B cell (primary cell): ENCODE measurements around the gene WDR35.

Experiments
- CTCF ChIP-seq: fragments of 200-600 bp; IDR thresholded peaks from one replicate; pipeline ENCODE4 v1.8.0; 2022; ENCODE audit warnings: antibody characterized with exemption, mild to moderate bottlenecking
- EZH2 ChIP-seq: IDR thresholded peaks from 2 replicates; pipeline ENCODE4 v1.6.1; 2012; ENCODE audit warnings: borderline replicate concordance, low read depth, mild to moderate bottlenecking, moderate library complexity, low read length; ENCODE audit not compliant: insufficient read depth, poor library complexity, severe bottlenecking

GRCh38 chr2:19894134-19894792 lies 95.6 kb downstream of the WDR35 start:
- TF ChIP-seq EZH2 (no peak), CTCF (no peak)
